CD4-positive, alpha-beta T cell treated with Interferon gamma for 1 hour (primary cell): ENCODE results near the gene KCTD17.

Experiments used
- DNase-seq: peaks from one replicate; pipeline ENCODE4 v3.0.0-alpha.2; 2020

Gene KCTD17

DNA sequence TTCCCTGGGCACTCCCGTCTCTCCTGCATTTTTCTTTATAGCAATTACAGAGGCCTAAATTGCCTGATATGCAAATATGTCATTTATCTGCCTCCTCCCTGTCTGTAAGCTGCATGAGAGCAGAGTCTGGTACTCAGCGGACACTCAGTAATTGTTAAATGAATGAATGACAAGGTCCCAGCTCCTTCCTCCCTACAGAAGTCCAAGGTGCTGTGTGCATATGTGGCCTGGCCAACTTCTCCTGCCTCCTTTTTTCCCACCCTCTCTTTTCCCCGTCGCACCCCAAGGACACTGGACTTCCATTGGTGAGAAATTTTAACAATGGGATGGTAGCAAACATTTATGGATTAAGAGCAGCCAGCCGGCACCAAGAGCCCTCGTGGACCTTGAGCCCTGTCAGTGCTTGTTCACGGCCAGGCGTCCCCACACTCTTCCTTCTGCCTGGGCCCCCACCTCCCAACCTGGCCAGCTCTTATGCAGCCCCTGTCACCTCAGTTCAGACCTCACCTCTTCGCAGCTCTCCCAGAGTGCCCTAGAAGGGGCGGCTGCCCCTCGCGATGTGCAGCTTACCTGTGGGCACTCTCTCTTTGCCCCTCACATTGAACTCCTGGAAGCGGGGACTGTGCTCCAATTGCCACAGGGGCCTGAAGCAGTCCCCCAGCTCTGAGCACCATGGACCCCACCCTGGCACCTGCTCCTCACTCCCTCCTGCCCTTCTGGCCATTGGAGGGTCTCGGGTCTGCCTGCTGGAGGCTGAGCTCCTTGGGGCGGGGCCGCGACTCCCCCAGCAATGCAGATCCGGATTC lies 56.5 kb downstream of the KCTD17 start:
- no peak for DNase-seq

DNA sequence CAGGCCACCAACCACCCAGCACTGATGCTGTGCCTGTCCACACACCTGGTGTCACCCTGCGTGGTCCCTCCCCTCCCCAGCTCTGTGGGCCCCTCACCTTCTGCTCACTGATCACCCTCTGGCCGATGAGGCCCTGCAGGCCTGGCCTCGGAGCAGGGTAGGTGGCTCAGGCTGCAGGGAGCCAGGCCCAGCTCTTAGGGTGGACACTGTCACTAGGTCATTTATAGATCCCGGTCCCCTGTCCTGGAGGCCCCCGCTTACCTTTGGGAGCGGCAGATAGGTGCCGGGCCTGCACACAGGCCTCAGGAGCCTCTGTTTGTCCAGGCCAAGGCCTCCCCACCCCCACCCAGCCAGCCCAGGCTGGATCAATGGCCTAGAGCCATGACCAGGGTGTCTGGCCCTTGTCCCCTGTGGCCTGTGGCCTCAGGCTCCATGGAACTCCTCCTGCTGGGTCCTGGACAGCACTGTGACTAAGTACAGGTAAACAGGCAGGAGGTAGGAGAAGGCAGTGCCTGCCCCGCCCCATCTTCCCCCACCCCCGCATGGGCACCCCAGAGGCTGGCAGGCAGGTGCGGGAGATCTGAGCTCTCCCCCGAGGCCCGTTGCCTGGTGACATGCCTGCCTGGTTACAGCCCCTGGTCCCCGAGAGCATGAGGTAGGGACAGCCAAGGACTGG lies 57.8 kb downstream of the KCTD17 start, which contains the start of gene TMPRSS6:
Gene TMPRSS6 (minus strand): TSS at position 472 of the 676 bp plus-strand sequence. CDS start 6,296 bp downstream, outside the sequence.
- no peak for DNase-seq

DNA sequence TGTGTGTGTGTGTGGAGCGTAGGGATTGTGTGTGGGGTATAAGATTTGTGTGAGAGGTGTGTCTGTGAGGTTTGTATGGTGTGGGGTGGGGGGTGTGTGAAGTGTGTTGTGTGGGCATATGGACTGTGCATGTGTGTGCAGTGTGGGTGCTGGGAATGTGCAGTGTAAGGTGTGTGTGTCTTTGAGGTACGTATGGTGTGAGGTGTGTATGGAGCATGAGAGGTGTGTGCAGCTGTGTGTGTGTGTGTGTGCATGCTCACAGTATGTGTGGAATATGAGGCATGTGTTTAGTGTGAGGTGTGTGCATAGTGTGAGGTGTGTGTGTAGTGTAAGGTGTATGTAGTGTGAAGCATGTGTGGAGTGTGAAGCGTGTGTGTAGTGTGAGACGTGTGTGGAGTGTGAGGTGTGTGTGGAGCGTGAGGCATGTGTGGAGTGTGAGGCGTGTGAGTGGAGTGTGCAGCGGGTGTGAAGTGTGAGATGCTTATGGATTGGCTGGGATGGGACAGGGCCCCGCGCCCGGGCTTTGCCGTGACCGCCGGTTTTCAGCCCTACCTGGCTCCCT lies 59.7 kb downstream of the KCTD17 start:
- no peak for DNase-seq

DNA sequence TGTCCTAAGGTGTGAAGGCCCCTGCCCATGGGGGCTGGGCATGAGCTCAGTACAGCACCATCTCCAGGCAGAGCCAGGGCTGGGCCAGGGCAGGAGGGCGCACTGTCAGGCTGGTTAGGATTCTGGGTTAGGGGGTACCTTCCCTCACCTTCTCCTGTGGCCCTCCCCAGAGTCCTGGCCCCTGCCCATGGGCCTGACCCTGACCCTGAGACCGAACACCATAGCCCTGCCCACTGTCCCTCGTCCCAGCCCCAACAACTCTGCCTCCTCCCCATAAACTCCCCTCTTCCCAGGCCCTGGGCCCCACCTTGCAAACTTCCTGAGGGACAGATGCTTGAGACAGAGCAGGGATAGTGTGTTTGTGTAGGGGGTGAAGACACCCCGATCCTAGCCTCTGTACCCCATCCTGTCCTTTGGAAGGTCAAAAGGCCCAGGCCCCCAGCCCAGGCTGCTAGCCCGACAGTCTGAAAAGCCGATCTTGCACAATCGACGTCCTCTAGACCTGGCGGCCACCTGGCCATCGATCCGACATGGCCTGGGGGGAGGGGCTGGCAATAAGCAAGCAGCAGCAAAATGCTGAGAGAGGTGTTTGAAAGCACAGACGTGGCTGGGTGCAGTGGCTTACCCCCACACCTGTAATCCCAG lies 60.7 kb downstream of the KCTD17 start:
- DNase-seq = no peak
